IPS-18c (cell line): Measurements from ENCODE around the gene SDHB.

ENCODE experiments used
- H3K4me3 ChIP-seq: 2 replicates; pipeline ENCODE4 v1.7.0; 2013; ENCODE audit warnings: low read depth, mild to moderate bottlenecking, low read length, moderate library complexity; ENCODE audit not compliant: insufficient read depth
- H3K9me3 ChIP-seq: one replicate; pipeline ENCODE4 v1.6.1; 2013; ENCODE audit warnings: mild to moderate bottlenecking, low read length, moderate library complexity; ENCODE audit not compliant: control insufficient read depth, insufficient read depth

Gene SDHB

GRCh38 chr1:16971341-16972188 lies 82.3 kb downstream of the SDHB start:
- Histone ChIP-seq H3K4me3 (no peak overlapping the region), H3K9me3 (no peaks in the 10 kb centered on the region)

- no peak overlapping the region for H3K4me3 ChIP-seq
- no peaks in the 10 kb centered on the region for H3K9me3 ChIP-seq
Measured at GRCh38 chr1:16970132-16970910, 83.5 kb downstream of the SDHB start.

- no peak overlapping the region for H3K4me3 ChIP-seq
- H3K9me3 ChIP-seq, result no peaks in the 10 kb centered on the region
Measured at GRCh38 chr1:16969651-16970050, 84.2 kb downstream of the SDHB start.

- Histone ChIP-seq H3K4me3 (no peak overlapping the region), H3K9me3 (no peaks in the 10 kb centered on the region)
Measured at GRCh38 chr1:16969057-16969611, 84.7 kb downstream of the SDHB start.
